DOHH2 (cell line): ENCODE data around the gene GSTA2.

Experiments used
- CTCF ChIP-seq: fragments of 200-600 bp; sonication (generic); IDR thresholded peaks from one replicate; pipeline ENCODE4 v1.5.1; 2014; ENCODE audit warnings: antibody characterized with exemption, mild to moderate bottlenecking, low read depth, low read length; ENCODE audit not compliant: poor library complexity, severe bottlenecking
- EZH2phosphoT487 ChIP-seq: fragments of 200-600 bp; sonication (generic); IDR thresholded peaks from 2 replicates; pipeline ENCODE4 v1.6.1; 2017; ENCODE audit warnings: borderline replicate concordance, mild to moderate bottlenecking, antibody characterized with exemption, low read length, moderate library complexity, mixed read lengths

- TF ChIP-seq CTCF = no peak
- no peak for TF ChIP-seq EZH2phosphoT487
These were observed 55.2 kb downstream of the GSTA2 start for GRCh38 chr6:52707963-52708680.
